Neutrophil (primary cell): ENCODE measurements around the gene ZNF684.

Source experiments
- H3K27ac ChIP-seq: fragments of 200-600 bp; sonication (generic); 2 replicates; pipeline ENCODE4 v1.5.1; 2016; ENCODE audit warnings: mild to moderate bottlenecking, moderate library complexity
- H3K27me3 ChIP-seq: fragments of 200-600 bp; sonication (generic); 2 replicates; pipeline ENCODE4 v1.6.0; 2016; ENCODE audit warnings: mild to moderate bottlenecking
- H3K36me3 ChIP-seq: fragments of 200-600 bp; sonication (generic); 2 replicates; pipeline ENCODE4 v1.5.1; 2017
- H3K4me1 ChIP-seq, 2 experiments: fragments of 200-600 bp in 1 of 2; sonication (generic) in 1 of 2; 1 replicate in 1 of 2; 2 replicates in 1 of 2; pipeline versions ENCODE4 v1.5.1 to v1.6.1; 2013 to 2016; ENCODE audit warnings: low read depth in 1 of 2, low read length in 1 of 2, mild to moderate bottlenecking in 1 of 2, moderate library complexity in 1 of 2; ENCODE audit not compliant: control insufficient read depth in 1 of 2, insufficient read depth in 1 of 2
- H3K4me3 ChIP-seq, 2 experiments: fragments of 200-600 bp in 1 of 2; sonication (generic) in 1 of 2; 1 replicate in 1 of 2; 2 replicates in 1 of 2; pipeline ENCODE4 v1.5.1; 2013 to 2016; ENCODE audit warnings: low read depth in 1 of 2, low read length in 1 of 2, mild to moderate bottlenecking in 1 of 2, moderate library complexity in 1 of 2
- H3K9me3 ChIP-seq: fragments of 200-600 bp; sonication (generic); 2 replicates; pipeline ENCODE4 v1.5.1; 2016
- TF ChIP-seq, protein P1 (sequence below): fragments of 200-600 bp; sonication (generic); IDR thresholded peaks from 2 replicates; pipeline ENCODE4 v1.5.1; 2016; ENCODE audit warnings: antibody characterized with exemption

Gene ZNF684

DNA sequence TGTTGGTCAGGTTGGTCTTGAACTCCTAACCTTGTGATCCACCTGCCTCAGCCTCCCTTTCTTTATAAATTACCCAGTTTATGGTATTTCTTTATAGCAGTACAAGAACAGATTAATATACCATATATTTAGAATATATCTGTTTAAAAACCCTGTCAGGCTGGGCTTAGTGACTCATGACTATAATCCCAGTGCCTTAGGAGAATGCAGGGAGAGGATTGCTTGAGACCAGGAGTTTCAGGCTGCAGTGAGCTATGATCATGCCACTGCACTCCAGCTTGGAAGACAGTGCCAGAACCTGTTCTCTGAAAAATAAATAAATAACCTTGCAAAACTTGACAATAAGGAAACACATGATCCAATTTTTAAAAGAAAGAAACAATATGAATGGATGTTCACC, 43.9 kb downstream of the ZNF684 start:
- no peaks in the 10 kb centered on the region for H3K4me1 ChIP-seq
- H3K27ac ChIP-seq, result no peak overlapping the region
- H3K27me3 ChIP-seq, result no peaks in the 10 kb centered on the region
- TF ChIP-seq, protein P1, sequence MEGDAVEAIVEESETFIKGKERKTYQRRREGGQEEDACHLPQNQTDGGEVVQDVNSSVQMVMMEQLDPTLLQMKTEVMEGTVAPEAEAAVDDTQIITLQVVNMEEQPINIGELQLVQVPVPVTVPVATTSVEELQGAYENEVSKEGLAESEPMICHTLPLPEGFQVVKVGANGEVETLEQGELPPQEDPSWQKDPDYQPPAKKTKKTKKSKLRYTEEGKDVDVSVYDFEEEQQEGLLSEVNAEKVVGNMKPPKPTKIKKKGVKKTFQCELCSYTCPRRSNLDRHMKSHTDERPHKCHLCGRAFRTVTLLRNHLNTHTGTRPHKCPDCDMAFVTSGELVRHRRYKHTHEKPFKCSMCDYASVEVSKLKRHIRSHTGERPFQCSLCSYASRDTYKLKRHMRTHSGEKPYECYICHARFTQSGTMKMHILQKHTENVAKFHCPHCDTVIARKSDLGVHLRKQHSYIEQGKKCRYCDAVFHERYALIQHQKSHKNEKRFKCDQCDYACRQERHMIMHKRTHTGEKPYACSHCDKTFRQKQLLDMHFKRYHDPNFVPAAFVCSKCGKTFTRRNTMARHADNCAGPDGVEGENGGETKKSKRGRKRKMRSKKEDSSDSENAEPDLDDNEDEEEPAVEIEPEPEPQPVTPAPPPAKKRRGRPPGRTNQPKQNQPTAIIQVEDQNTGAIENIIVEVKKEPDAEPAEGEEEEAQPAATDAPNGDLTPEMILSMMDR, result no peak
- no peaks in the 10 kb centered on the region for H3K36me3 ChIP-seq
- no peaks in the 10 kb centered on the region for H3K9me3 ChIP-seq
- H3K4me3 ChIP-seq, result no peak overlapping the region

DNA sequence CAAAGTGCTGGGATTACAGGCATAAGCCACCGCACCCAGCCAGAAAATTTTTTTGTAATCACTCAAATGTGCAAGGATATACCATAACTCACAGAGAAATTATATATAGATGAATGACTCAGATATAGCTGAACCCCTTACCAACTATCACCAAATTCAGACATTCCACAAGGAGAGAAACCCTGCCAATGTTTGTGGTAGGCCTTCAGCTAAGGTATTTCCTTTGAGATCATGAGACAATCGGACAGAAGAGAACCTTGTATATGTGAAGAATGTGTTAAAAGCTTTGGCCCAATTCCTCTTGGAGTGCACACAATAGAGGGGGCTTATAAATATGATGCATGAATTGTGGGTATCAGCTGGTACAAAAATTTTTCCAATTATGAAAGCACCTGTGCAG, 50.7 kb downstream of the ZNF684 start:
- H3K4me1 ChIP-seq, result no peaks in the 10 kb centered on the region
- no peaks in the 10 kb centered on the region for H3K9me3 ChIP-seq
- no peaks in the 10 kb centered on the region for H3K36me3 ChIP-seq
- TF ChIP-seq, protein P1, result no peak
- H3K4me3 ChIP-seq, result no peak overlapping the region
- no peak overlapping the region for H3K27ac ChIP-seq
- no peaks in the 10 kb centered on the region for H3K27me3 ChIP-seq

DNA sequence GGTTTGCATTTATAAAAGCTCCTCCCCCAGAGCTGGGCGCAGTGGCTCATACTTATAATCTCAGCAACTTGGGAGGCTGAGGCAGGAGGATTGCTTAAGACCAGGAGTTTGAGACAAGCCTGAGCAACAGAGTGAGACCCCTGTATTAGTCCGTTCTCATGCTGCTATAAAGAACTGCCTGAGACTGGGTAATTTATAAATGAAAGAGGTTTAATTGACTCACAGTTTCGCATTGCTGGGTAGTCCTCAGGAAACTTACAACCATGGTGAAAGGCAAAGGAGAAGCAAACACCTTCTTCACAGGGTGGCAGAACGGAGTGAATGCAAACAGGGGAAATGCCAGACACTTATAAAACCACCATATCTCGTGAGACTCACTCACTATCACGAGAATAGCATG, 52.5 kb downstream of the ZNF684 start:
- H3K36me3 ChIP-seq, result no peaks in the 10 kb centered on the region
- TF ChIP-seq, protein P1, result no peak
- no peaks in the 10 kb centered on the region for H3K4me1 ChIP-seq
- no peak overlapping the region for H3K4me3 ChIP-seq
- no peaks in the 10 kb centered on the region for H3K9me3 ChIP-seq
- H3K27me3 ChIP-seq, result no peaks in the 10 kb centered on the region
- no peak overlapping the region for H3K27ac ChIP-seq

DNA sequence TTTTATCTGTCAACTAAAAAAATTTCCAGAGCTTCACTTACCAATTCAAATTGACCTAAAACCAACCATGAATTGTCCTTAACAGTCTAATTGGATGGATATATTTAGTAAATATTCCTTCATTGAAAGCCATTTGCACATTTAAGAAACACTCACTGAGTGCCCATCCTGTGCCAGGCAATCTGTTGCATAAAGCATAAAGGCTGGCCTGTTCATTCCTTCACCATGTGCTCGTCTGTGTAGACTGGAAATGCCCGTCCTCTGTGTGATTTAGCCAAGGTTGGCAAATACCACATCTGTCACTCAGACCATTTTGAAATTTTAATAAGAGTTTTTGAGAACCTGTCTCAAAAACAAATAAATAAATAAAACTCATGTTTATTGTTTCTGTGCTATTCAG, 57.1 kb downstream of the ZNF684 start:
- H3K9me3 ChIP-seq, result no peaks in the 10 kb centered on the region
- no peak overlapping the region for H3K27ac ChIP-seq
- peaks cover 3 to 5% of the 10 kb centered on the region in 2 experiments for H3K4me1 ChIP-seq
- H3K27me3 ChIP-seq, result peaks cover 22% of the 10 kb centered on the region
- H3K36me3 ChIP-seq, result no peaks in the 10 kb centered on the region
- TF ChIP-seq, protein P1, result no peak
- no peak overlapping the region for H3K4me3 ChIP-seq

DNA sequence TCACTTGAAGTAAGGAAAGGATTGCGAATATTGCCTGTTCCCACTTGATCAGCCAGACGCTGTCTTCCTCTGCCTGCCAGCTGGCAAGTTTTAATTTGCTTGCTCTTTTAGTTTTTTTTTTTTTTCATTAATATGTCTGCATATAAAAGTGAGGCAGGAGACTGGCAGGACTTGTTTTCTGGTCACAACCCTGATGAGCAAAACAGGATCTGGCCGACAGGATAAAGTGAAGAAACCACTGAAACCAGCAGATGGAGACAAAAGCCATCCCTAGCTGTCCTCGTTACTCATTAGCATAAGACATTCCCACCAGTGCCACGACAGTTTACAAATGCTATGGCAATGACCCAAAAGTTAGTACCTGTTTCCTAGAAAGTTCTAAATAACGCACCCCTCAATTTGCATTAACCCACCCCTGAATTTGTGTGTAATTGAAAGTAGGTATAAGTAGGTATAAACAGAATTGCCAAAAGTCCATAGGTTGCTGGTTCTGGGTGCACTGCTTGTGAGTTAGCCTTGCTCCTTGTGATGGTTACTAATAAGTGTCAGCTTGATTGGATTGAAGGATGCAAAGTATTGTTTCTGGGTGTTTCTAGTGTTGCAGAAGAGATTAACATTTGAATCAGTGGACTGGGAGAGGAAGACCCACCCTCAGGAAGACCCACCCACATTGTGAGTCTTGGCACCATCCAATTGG, 60.8 kb downstream of the ZNF684 start:
- Histone ChIP-seq H3K27ac (no peak overlapping the region), H3K4me1 (peaks cover 6 to 10% of the 10 kb centered on the region in 2 experiments), H3K36me3 (no peaks in the 10 kb centered on the region), H3K4me3 (no peak overlapping the region), H3K27me3 (peaks cover 29% of the 10 kb centered on the region), H3K9me3 (no peaks in the 10 kb centered on the region)
- TF ChIP-seq, protein P1, result no peak
